Testis (tissue), 3 donors: ENCODE results near the gene NUB1. TPM values are rescaled to one million over a fixed set of nuclear protein-coding genes. Genes with fewer than 3 reads are reported as not detected.

Source experiments
- DNase-seq: peaks from one replicate; pipeline ENCODE4 v3.0.0-alpha.2; 2019
- H3K27ac ChIP-seq, 2 donors: fragments of 200-600 bp; sonication (generic); one replicate each; pipeline ENCODE4 v1.5.1; 2019
- H3K27me3 ChIP-seq: fragments of 200-600 bp; sonication (generic); one replicate; pipeline ENCODE4 v1.5.1; 2019
- H3K36me3 ChIP-seq: fragments of 200-600 bp; sonication (generic); one replicate; pipeline ENCODE4 v1.5.1; 2017; ENCODE audit warnings: low read depth; ENCODE audit errors: missing control alignments
- H3K4me1 ChIP-seq: fragments of 200-600 bp; sonication (generic); one replicate; pipeline ENCODE4 v1.5.1; 2019
- H3K4me3 ChIP-seq, 2 donors: fragments of 200-600 bp; sonication (generic); one replicate each; pipeline ENCODE4 v1.5.1; 2017 to 2019
- H3K9me3 ChIP-seq: fragments of 200-600 bp; sonication (generic); one replicate; pipeline ENCODE4 v1.5.1; 2017
- CTCF ChIP-seq, 3 experiments: fragments of 450-650 bp in 2 of 3; fragments of 200-600 bp in 1 of 3; sonication (generic) in 1 of 3; IDR thresholded peaks; one replicate each; pipeline ENCODE4 v1.5.1; 2016 to 2019; ENCODE audit warnings: antibody characterized with exemption in 3 of 3, mild to moderate bottlenecking in 2 of 3, moderate library complexity in 1 of 3
- POLR2A ChIP-seq: fragments of 450-650 bp; IDR thresholded peaks from one replicate; pipeline ENCODE4 v1.6.1; 2017; ENCODE audit warnings: antibody characterized with exemption, mild to moderate bottlenecking, moderate library complexity
- WGBS, 2 donors: methylation state at CpG; one replicate each; pipeline ENCODE4 v1.1.5; 2018; 5-methylcytosine and 5-hydroxymethylcytosine counted together
- intact Hi-C: fragments of 100-400 bp; cut with DNase I; formaldehyde crosslinking; loops from one replicate; pipeline ENCODE4 v1.15.1; 2023; ENCODE audit warnings: low total_unique reads
- polyA plus RNA-seq: library from polyadenylated mRNA; stranded (reverse); fragments of 350-450 nt; fragmentation: Illumina TruSeq; extraction: RNeasy Lipid Tissue Mini Kit (QIAGEN cat#74804); gene quantifications from one replicate; pipeline ENCODE4 v1.2.3, GENCODE V29; 2014; ENCODE audit warnings: low read depth, low replicate concordance; ENCODE audit not compliant: insufficient read depth
- total RNA-seq, 2 donors: library from RNA; depleted of rRNA; stranded (reverse); fragments of >200 nt; gene quantifications; one replicate each; pipeline ENCODE4 v1.2.3, GENCODE V29; 2016

Gene NUB1
- total and polyA plus RNA-seq, 3 donors from 2014 or later: 57.9 to 140 (median 59.6) TPM

DNA sequence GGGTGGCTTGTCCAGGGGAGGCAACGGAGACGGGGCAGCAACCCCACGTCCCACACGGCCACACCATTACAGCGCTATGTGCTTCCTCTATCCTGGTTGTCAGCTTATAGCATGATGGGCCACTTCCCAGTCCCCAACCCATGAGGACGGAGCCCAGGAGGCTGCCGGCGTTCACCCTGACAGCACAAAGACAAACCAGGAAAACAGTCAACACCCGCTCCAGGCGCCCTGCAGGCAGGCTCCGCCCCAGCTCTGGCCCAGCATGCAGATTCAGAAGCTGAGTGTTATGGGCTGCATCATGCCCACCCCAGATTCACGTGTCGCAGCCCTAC is 53.4 kb downstream of the NUB1 start:
- Histone ChIP-seq H3K36me3 (no peaks in the 10 kb centered on the region), H3K9me3 (no peaks in the 10 kb centered on the region), H3K4me3 (no peak overlapping the region), H3K27me3 (no peaks in the 10 kb centered on the region), H3K27ac (no peak overlapping the region), H3K4me1 (no peaks in the 10 kb centered on the region)
- 91 to 92% methylated on average over 12 to 13 of the region's 13 CpGs for WGBS, 2 donors
- no peak for TF ChIP-seq POLR2A
- no peak for TF ChIP-seq CTCF (IDR thresholded peaks at IDR 0.05)
- intact Hi-C loops: no loop called here
- no peak for DNase-seq

GRCh38 chr7:151396328-151396970 is 54.8 kb downstream of the NUB1 start:
- no peaks in the 10 kb centered on the region for H3K27me3 ChIP-seq
- TF ChIP-seq CTCF (IDR thresholded peaks at IDR 0.05): no peak
- TF ChIP-seq POLR2A: no peak
- DNase-seq: no peak
- no peaks in the 10 kb centered on the region for H3K4me1 ChIP-seq
- no peak overlapping the region for H3K4me3 ChIP-seq
- WGBS, 2 donors: 91% methylated on average over 10 of the region's 10 CpGs; no CpG with 5 or more reads in 1 of the 2 donors
- no peaks in the 10 kb centered on the region for H3K36me3 ChIP-seq
- H3K9me3 ChIP-seq: no peaks in the 10 kb centered on the region
- H3K27ac ChIP-seq: no peak overlapping the region
- intact Hi-C loops: no loop called here

GRCh38 chr7:151397026-151397425 is 55.4 kb downstream of the NUB1 start:
- DNase-seq: no peak
- no peak overlapping the region for H3K4me3 ChIP-seq
- TF ChIP-seq POLR2A (no peak), CTCF (IDR thresholded peaks at IDR 0.05) (no peak)
- 77 to 90% methylated on average over 6 to 13 of the region's 13 CpGs for WGBS, 2 donors
- no peaks in the 10 kb centered on the region for H3K9me3 ChIP-seq
- no peaks in the 10 kb centered on the region for H3K27me3 ChIP-seq
- intact Hi-C loops: no loop called here
- H3K4me1 ChIP-seq: no peaks in the 10 kb centered on the region
- no peaks in the 10 kb centered on the region for H3K36me3 ChIP-seq
- no peak overlapping the region for H3K27ac ChIP-seq

DNA sequence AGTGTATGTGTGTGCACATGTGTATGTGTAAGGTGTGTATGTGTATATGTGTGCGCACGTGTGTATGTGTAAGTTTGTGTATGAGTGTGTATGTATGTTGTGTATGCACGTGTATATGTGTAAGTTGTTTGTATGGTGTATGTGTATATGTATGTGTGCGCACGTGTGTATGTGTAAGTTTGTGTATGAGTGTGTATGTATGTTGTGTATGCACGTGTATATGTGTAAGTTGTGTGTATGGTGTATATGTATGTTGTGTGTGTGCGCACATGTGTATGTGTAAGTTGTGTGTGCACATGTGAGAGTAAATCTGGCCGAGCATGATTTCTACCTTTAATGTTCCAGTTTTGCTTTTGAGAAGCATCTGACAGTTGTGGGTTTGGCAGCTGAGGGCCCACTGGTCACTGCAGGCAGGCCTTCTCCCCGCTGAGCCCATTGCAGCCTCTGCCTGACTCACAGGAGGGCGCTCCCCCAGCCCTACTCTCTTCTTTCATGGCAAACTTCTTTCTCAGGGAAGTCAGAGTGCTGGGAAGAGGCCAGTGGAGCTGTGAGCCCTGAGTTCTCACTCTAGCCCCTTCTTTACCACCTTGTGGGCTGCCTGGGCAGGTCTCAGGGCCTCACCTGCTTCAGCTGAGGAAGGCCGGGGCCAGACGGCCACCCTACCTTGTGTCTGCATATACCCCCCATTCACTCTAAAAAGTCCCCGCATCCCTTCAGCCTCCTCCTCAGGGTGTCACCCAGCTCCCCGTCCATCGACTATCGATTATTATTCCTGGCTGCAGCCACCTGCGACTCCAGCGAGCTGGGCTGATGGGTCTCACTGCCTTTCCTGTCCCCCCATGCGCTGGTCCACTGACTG is 57.1 kb downstream of the NUB1 start:
- WGBS, 2 donors: 82 to 91% methylated on average over 19 of the region's 19 CpGs
- DNase-seq: no peak
- Histone ChIP-seq H3K9me3 (no peaks in the 10 kb centered on the region), H3K27me3 (no peaks in the 10 kb centered on the region), H3K4me1 (no peaks in the 10 kb centered on the region), H3K27ac (no peak overlapping the region), H3K36me3 (no peaks in the 10 kb centered on the region), H3K4me3 (no peak overlapping the region)
- TF ChIP-seq CTCF (IDR thresholded peaks at IDR 0.05): no peak
- TF ChIP-seq POLR2A: no peak
- intact Hi-C loops: no loop called here

DNA sequence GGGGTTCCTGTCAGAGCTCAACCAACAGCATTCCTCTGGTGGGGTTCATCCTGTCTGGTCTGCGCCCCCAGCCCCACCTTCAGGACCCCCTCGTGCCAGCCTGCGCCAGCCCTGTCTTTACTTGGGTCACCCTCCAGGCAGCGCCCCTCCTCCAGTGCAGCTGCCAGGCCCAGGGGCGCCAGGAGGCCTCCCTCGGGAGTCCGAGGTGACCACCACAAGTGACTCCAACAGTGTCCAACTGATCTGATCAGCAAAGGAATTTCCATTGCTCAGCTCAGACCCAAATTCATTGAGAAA is 57.6 kb downstream of the NUB1 start:
- Histone ChIP-seq H3K9me3 (no peaks in the 10 kb centered on the region), H3K4me3 (no peak overlapping the region), H3K36me3 (no peaks in the 10 kb centered on the region), H3K27ac (no peak overlapping the region), H3K27me3 (no peaks in the 10 kb centered on the region), H3K4me1 (peaks cover 2% of the 10 kb centered on the region)
- TF ChIP-seq POLR2A (no peak), CTCF (IDR thresholded peaks at IDR 0.05) (no peak)
- intact Hi-C loops: no loop called here
- no peak for DNase-seq
- WGBS, 2 donors: 92 to 94% methylated on average over 4 to 7 of the region's 7 CpGs
